GM06990 (cell line): ENCODE data around the gene EPC2.

ENCODE experiments used
- DNase-seq: peaks from one replicate; pipeline ENCODE4 v3.0.0-alpha.2; 2011; ENCODE audit not compliant: insufficient read length; ENCODE audit errors: extremely low read depth
- H3K27me3 ChIP-seq: replicated peaks from 2 replicates; pipeline ENCODE4 v1.6.0; 2011; ENCODE audit warnings: low read length; ENCODE audit not compliant: control insufficient read depth, insufficient read depth
- H3K36me3 ChIP-seq: 2 replicates; pipeline ENCODE4 v1.5.1; 2011; ENCODE audit warnings: low read length; ENCODE audit not compliant: control insufficient read depth, insufficient read depth
- H3K4me3 ChIP-seq: replicated peaks from 2 replicates; pipeline ENCODE4 v1.5.1; 2011; ENCODE audit warnings: low read depth, mild to moderate bottlenecking, control low read depth, low read length
- CTCF ChIP-seq: IDR thresholded peaks from 2 replicates; pipeline ENCODE4 v1.5.1; 2011; ENCODE audit warnings: low read length, control low read depth, mild to moderate bottlenecking, inconsistent platforms; ENCODE audit not compliant: insufficient read depth, poor library complexity, severe bottlenecking

Gene EPC2

DNA sequence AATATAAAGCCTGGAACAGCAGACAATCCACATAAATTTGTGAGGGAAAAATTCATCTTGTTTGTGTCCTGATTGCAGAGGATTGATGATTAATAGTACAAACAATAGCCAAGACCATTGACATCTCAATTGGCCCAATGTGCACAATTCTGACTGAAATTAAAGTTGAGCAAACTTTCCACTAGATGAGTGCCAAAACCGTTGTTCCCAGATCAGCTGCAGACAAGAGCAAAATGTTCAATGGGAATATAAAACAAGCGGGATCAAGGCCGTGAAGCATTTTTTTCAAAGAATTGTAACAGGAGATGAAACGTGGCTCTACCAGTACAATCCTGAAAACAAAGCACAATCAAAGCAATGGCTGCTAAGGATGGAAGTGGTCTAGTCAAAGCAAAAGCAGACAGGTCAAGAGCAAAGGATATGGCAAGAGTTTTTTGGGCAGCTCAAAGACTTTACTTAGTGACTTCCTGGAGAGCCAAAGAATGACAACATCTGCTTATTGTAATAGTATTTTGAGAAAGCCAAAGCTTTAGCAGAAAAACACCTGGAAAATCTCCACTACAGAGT is 174.6 kb downstream of the EPC2 start:
- Histone ChIP-seq H3K27me3 (no peaks in the 10 kb centered on the region), H3K4me3 (no peak overlapping the region), H3K36me3 (no peaks in the 10 kb centered on the region)
- TF ChIP-seq CTCF, result no peak
- no peak for DNase-seq

GRCh38 chr2:148824190-148824589 is 179.6 kb downstream of the EPC2 start:
- no peaks in the 10 kb centered on the region for H3K36me3 ChIP-seq
- H3K27me3 ChIP-seq, result no peaks in the 10 kb centered on the region
- no peak for TF ChIP-seq CTCF
- H3K4me3 ChIP-seq, result no peak overlapping the region
- DNase-seq, result no peak

GRCh38 chr2:148826791-148827190 is 182.2 kb downstream of the EPC2 start:
- no peak for TF ChIP-seq CTCF
- DNase-seq, result no peak
- H3K27me3 ChIP-seq, result no peaks in the 10 kb centered on the region; the same call in 1 of the 2 replicates
- H3K36me3 ChIP-seq, result no peaks in the 10 kb centered on the region
- H3K4me3 ChIP-seq, result no peak overlapping the region

DNA sequence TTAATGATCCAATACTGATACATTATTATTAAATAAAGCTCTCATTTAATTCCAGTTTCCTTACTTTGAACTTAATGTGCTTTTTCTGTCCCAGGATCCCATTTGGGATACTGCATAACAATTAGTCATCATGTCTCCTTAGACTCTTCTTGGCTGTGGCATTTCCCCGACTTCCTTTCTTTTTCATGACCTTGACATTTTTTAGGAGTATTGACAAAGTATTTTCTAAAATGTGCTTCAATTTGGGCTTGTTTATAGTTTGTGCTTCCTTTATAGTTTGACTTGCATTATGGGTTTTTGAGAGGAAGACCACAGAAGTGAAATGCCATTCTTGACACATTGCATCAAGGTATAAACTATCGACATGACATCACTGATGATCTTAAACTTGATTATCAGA is 184.4 kb downstream of the EPC2 start:
- Histone ChIP-seq H3K36me3 (no peaks in the 10 kb centered on the region), H3K27me3 (no peaks in the 10 kb centered on the region; the same call in 1 of the 2 replicates), H3K4me3 (no peak overlapping the region)
- no peak for TF ChIP-seq CTCF
- DNase-seq, result no peak

DNA sequence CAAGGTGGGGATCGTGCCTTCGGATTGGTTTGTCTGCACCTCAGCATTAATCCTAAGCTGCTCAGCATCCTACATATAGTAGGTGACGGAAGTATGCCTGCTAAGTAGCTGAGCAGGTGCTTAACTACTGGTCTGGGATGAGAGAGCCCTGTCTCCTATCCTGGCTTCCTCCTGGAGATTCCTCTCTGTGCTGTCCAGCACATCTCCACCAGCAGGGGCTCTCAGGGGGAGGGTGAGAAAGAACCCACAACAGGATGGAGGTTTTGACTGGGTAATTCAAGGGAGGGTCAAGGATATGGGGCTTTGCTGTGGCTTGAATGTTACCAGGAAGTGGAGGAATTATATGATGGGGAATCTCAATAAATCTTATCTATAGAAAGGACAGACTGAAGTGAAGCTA is 185.1 kb downstream of the EPC2 start:
- no peak for TF ChIP-seq CTCF
- Histone ChIP-seq H3K36me3 (no peaks in the 10 kb centered on the region), H3K27me3 (no peaks in the 10 kb centered on the region; the same call in 1 of the 2 replicates), H3K4me3 (no peak overlapping the region)
- DNase-seq, result no peak

- no peak for DNase-seq
- no peak for TF ChIP-seq CTCF
- Histone ChIP-seq H3K36me3 (no peaks in the 10 kb centered on the region), H3K27me3 (no peaks in the 10 kb centered on the region; the same call in 1 of the 2 replicates), H3K4me3 (no peak overlapping the region)
These were observed 188.1 kb downstream of the EPC2 start for GRCh38 chr2:148832637-148833036.
